PC-3 (cell line): ENCODE data around the gene PRSS16. TPM values are rescaled to one million over a fixed set of nuclear protein-coding genes. Genes with fewer than 3 reads are reported as not detected.

Source experiments
- ATAC-seq: fragments of 200-7000 bp; cut with Tn5 transposase; 2 replicates; pipeline ENCODE4 v1.9.1; 2020; ENCODE audit warnings: mild to moderate bottlenecking, moderate library complexity
- BruUV-seq: library from RNA; stranded (reverse); fragments of 400-500 nt; replicated peaks from 2 replicates; lab custom pipeline; 2021; lab: Mats Ljungman, UMichigan
- CTCF ChIA-PET: fragments of 300-600 bp; sonication (Branson Sonifier 250); formaldehyde crosslinking; loops from one replicate; lab custom pipeline; 2022; ENCODE audit warnings: antibody characterized with exemption; lab: Charles Lee
- POLR2A ChIA-PET: fragments of 300-600 bp; sonication (Branson Sonifier 250); formaldehyde crosslinking; loops from one replicate; lab custom pipeline; 2022; ENCODE audit warnings: antibody characterized with exemption; ENCODE audit not compliant: unreplicated experiment; lab: Charles Lee
- DNase-seq: peaks from one replicate; pipeline ENCODE4 v3.0.0-alpha.2; 2015
- H2AFZ ChIP-seq: fragments of 300-600 bp; sonication (generic); 2 replicates; pipeline ENCODE4 v1.6.0; 2016; ENCODE audit warnings: antibody characterized with exemption, low read length
- H3F3A ChIP-seq: fragments of 300-600 bp; sonication (generic); one replicate; pipeline ENCODE4 v1.6.0; 2017; ENCODE audit warnings: antibody characterized with exemption, low read length, control low read depth, mild to moderate bottlenecking; ENCODE audit not compliant: unreplicated experiment
- H3K27ac ChIP-seq: fragments of 300-600 bp; sonication (generic); 2 replicates; pipeline ENCODE4 v1.5.1; 2016; ENCODE audit warnings: mild to moderate bottlenecking, low read length
- H3K27me3 ChIP-seq: fragments of 300-600 bp; sonication (generic); 2 replicates; pipeline ENCODE4 v1.6.1; 2016; ENCODE audit warnings: low read length, mixed read lengths
- H3K36me3 ChIP-seq: fragments of 300-600 bp; sonication (generic); 2 replicates; pipeline ENCODE4 v1.6.1; 2016; ENCODE audit warnings: low read depth, mixed run types, low read length, mixed read lengths
- H3K4me1 ChIP-seq: fragments of 300-600 bp; sonication (generic); 2 replicates; pipeline ENCODE4 v1.5.1; 2016; ENCODE audit warnings: low read length; ENCODE audit not compliant: insufficient read depth
- H3K4me2 ChIP-seq: fragments of 300-600 bp; sonication (generic); 2 replicates; pipeline ENCODE4 v1.6.0; 2016; ENCODE audit warnings: low read length
- H3K4me3 ChIP-seq: fragments of 300-600 bp; sonication (generic); 2 replicates; pipeline ENCODE4 v1.5.1; 2016; ENCODE audit warnings: mild to moderate bottlenecking, low read length, mixed read lengths
- H3K79me2 ChIP-seq: fragments of 300-600 bp; sonication (generic); 2 replicates; pipeline ENCODE4 v1.6.1; 2017; ENCODE audit warnings: low read length, mixed read lengths
- H3K9ac ChIP-seq: fragments of 300-600 bp; sonication (generic); 2 replicates; pipeline ENCODE4 v1.6.0; 2016; ENCODE audit warnings: mild to moderate bottlenecking, low read length
- H3K9me2 ChIP-seq: fragments of 300-600 bp; sonication (generic); replicated peaks from 2 replicates; pipeline ENCODE4 v1.6.1; 2016; ENCODE audit warnings: mixed run types, low read length, mixed read lengths
- H3K9me3 ChIP-seq: fragments of 300-600 bp; sonication (generic); 2 replicates; pipeline ENCODE4 v1.6.1; 2016; ENCODE audit warnings: low read length, mixed read lengths
- H4K20me1 ChIP-seq: fragments of 300-600 bp; sonication (generic); 2 replicates; pipeline ENCODE4 v1.6.1; 2016; ENCODE audit warnings: low read length, mixed read lengths
- CTCF ChIP-seq: fragments of 300-600 bp; sonication (generic); conservative IDR thresholded peaks from 2 replicates; pipeline ENCODE4 v1.5.1; 2017; ENCODE audit warnings: antibody characterized with exemption, low read depth, mild to moderate bottlenecking, low read length
- EZH2 ChIP-seq: fragments of 300-600 bp; sonication (generic); IDR thresholded peaks from one replicate; pipeline ENCODE4 v1.6.1; 2017; ENCODE audit warnings: antibody characterized with exemption, mild to moderate bottlenecking, low read length; ENCODE audit not compliant: unreplicated experiment
- EZH2phosphoT487 ChIP-seq: fragments of 300-600 bp; sonication (generic); IDR thresholded peaks from 2 replicates; pipeline ENCODE4 v1.6.1; 2018; ENCODE audit warnings: mild to moderate bottlenecking, antibody characterized with exemption, low read length, borderline replicate concordance
- intact Hi-C: fragments of 100-400 bp; cut with micrococcal nuclease; formaldehyde crosslinking; loops from 2 replicates; pipeline ENCODE4 v1.9.0; 2023
- total RNA-seq: library from RNA; depleted of rRNA; stranded (reverse); fragments of >200 nt; gene quantifications from 2 replicates; pipeline ENCODE4 v1.2.3, GENCODE V29; 2014

The PRSS16 gene
- total RNA-seq, 1 experiment from 2014 or later, result 7.3 TPM

- CTCF ChIA-PET, result no interaction called here
- BruUV-seq, result TSS peak; percentile 49
- TF ChIP-seq EZH2, result no peak
- no peak for TF ChIP-seq CTCF
- TF ChIP-seq EZH2phosphoT487, result no peak
These were observed 42.8 kb downstream of the PRSS16 start for GRCh38 chr6:27290065-27290849.

GRCh38 chr6:27290850-27291208, 43.3 kb downstream of the PRSS16 start:
- no peak overlapping the region for H3K4me2 ChIP-seq
- H3K27me3 ChIP-seq, result no peaks in the 10 kb centered on the region
- no peak overlapping the region for H3K27ac ChIP-seq
- H3K4me1 ChIP-seq, result peaks cover 14% of the 10 kb centered on the region
- no peaks in the 10 kb centered on the region for H3K9me2 ChIP-seq
- DNase-seq (no peak), ATAC-seq (no peak)
- ChIA-PET CTCF (no interaction called here), POLR2A (interaction anchor here (0.6 kb wide), 1 partner anchor 203 kb away, joined by 4 read pairs; no protein-coding TSS in a partner anchor)
- BruUV-seq, result no TSS peak
- H3K9ac ChIP-seq, result no peak overlapping the region
- intact Hi-C loops, result no loop called here
- no peaks in the 10 kb centered on the region for H4K20me1 ChIP-seq
- H3K79me2 ChIP-seq, result no peaks in the 10 kb centered on the region
- no peaks in the 10 kb centered on the region for H3F3A ChIP-seq
- no peak overlapping the region for H2AFZ ChIP-seq
- H3K9me3 ChIP-seq, result no peaks in the 10 kb centered on the region
- H3K4me3 ChIP-seq, result no peak overlapping the region
- TF ChIP-seq CTCF (no peak), EZH2phosphoT487 (no peak), EZH2 (no peak)
- H3K36me3 ChIP-seq, result no peaks in the 10 kb centered on the region

More at GRCh38 chr6:27290065-27290849, 42.8 kb downstream of the PRSS16 start:
- Histone ChIP-seq H3K9me2 (no peaks in the 10 kb centered on the region), H3K27me3 (no peaks in the 10 kb centered on the region), H4K20me1 (no peaks in the 10 kb centered on the region), H3F3A (no peaks in the 10 kb centered on the region), H3K4me1 (peaks cover 14% of the 10 kb centered on the region), H3K4me2 (0 out of 2 replicates have a peak overlapping the region, but pooled peaks have one; percentile 2), H3K9me3 (no peaks in the 10 kb centered on the region), H3K79me2 (no peaks in the 10 kb centered on the region), H3K36me3 (no peaks in the 10 kb centered on the region), H2AFZ (peak overlapping the region; percentile 31; the same call in 1 of the 2 replicates), H3K4me3 (no peak overlapping the region), H3K9ac (no peak overlapping the region), H3K27ac (no peak overlapping the region)
- POLR2A ChIA-PET, result no interaction called here
- ATAC-seq (no peak), DNase-seq (no peak)
- intact Hi-C loops, result no loop called here
